K562 (cell line): ENCODE measurements around the gene SRBD1. TPM values are rescaled to one million over a fixed set of nuclear protein-coding genes. Genes with fewer than 3 reads are reported as not detected.

Experiments used
- CREM ChIP-seq: IDR thresholded peaks from 2 replicates; pipeline ENCODE4 v1.6.1; 2014; ENCODE audit warnings: antibody characterized with exemption, low read depth
- E2F3 ChIP-seq: fragments of 250-450 bp; sonication (Bioruptor Pico); IDR thresholded peaks from 2 replicates; pipeline ENCODE4 v1.4.0; 2020; ENCODE audit warnings: mild to moderate bottlenecking
- GTF2F1 ChIP-seq: IDR thresholded peaks from 2 replicates; pipeline ENCODE4 v1.6.1; 2011; ENCODE audit warnings: low read depth, low read length, improper control_type of control experiment
- KAT7 ChIP-seq: sonication (generic); formaldehyde crosslinking; IDR thresholded peaks from 2 replicates; pipeline ENCODE4 v1.8.0; 2022; ENCODE audit warnings: missing genetic modification reagents, mild to moderate bottlenecking, borderline replicate concordance
- L3MBTL2 ChIP-seq: fragments of 450-650 bp; IDR thresholded peaks from 2 replicates; pipeline ENCODE4 v1.6.1; 2016; ENCODE audit warnings: mild to moderate bottlenecking, moderate library complexity
- NRF1 ChIP-seq, 2 experiments: fragments of 450-650 bp; IDR thresholded peaks in 1 of 2; conservative IDR thresholded peaks in 1 of 2; 2 replicates each; pipeline ENCODE4 v1.6.1; 2014; ENCODE audit warnings: mild to moderate bottlenecking in 2 of 2
- POLR2B ChIP-seq: fragments of 450-650 bp; IDR thresholded peaks from 2 replicates; pipeline ENCODE4 v1.6.1; 2018; ENCODE audit warnings: low read depth; ENCODE audit not compliant: partially characterized antibody
- PRDM10 ChIP-seq: fragments of 450-650 bp; IDR thresholded peaks from 2 replicates; pipeline ENCODE4 v1.6.1; 2018; ENCODE audit not compliant: partially characterized antibody
- RBM34 ChIP-seq: fragments of 200-400 bp; formaldehyde crosslinking; IDR thresholded peaks from 2 replicates; pipeline ENCODE4 v1.6.1; 2018; ENCODE audit warnings: low read length, borderline replicate concordance; ENCODE audit not compliant: insufficient read depth
- SMAD1 ChIP-seq: fragments of 150-350 bp; IDR thresholded peaks from 2 replicates; pipeline ENCODE4 v1.6.1; 2014; ENCODE audit warnings: low read length, low read depth; ENCODE audit not compliant: partially characterized antibody
- TAF9B ChIP-seq: fragments of 450-650 bp; IDR thresholded peaks from 2 replicates; pipeline ENCODE4 v1.6.1; 2018; ENCODE audit warnings: mild to moderate bottlenecking; ENCODE audit not compliant: partially characterized antibody
- TEAD4 ChIP-seq, 2 experiments: sonication (generic) in 1 of 2; formaldehyde crosslinking in 1 of 2; IDR thresholded peaks; 2 replicates each; pipeline versions ENCODE4 v1.6.1 to v1.8.0; 2012 to 2022; ENCODE audit warnings: borderline replicate concordance in 1 of 2, inconsistent platforms in 1 of 2, low read length in 1 of 2, mild to moderate bottlenecking in 1 of 2, missing genetic modification reagents in 1 of 2
- ZBTB1 ChIP-seq: sonication (generic); formaldehyde crosslinking; IDR thresholded peaks from 2 replicates; pipeline ENCODE4 v1.8.1; 2023; ENCODE audit warnings: missing genetic modification reagents, low read depth, mild to moderate bottlenecking, borderline replicate concordance
- ZBTB11 ChIP-seq, 3 experiments: fragments of 200-800 bp in 1 of 3; fragments of 250-450 bp in 1 of 3; fragments of 450-650 bp in 1 of 3; sonication (Bioruptor Pico) in 1 of 3; sonication (Bioruptor generic) in 1 of 3; formaldehyde crosslinking in 1 of 3; IDR thresholded peaks; 2 replicates each; pipeline versions ENCODE4 v1.6.1 to v1.8.0; 2016 to 2022; ENCODE audit warnings: mild to moderate bottlenecking in 2 of 3, missing genetic modification characterization in 2 of 3, missing compliant biosample characterization in 1 of 3, moderate library complexity in 1 of 3
- ZEB2 ChIP-seq: fragments of 450-650 bp; IDR thresholded peaks from 2 replicates; pipeline ENCODE4 v1.6.1; 2016
- ZNF239 ChIP-seq: fragments of 250-450 bp; sonication (Bioruptor Pico); IDR thresholded peaks from 2 replicates; pipeline ENCODE4 v1.4.0; 2020; ENCODE audit warnings: mild to moderate bottlenecking
- ZNF507 ChIP-seq: conservative IDR thresholded peaks from 2 replicates; pipeline ENCODE4 v1.6.1; 2017; ENCODE audit warnings: missing genetic modification characterization, missing compliant biosample characterization
- polyA plus RNA-seq, 8 experiments: library from polyadenylated mRNA; depleted of rRNA in 4 of 8; stranded (reverse) in 5 of 8; unstranded in 3 of 8; fragments of >200 nt; fragmentation: Nextera tagmentation in 2 of 8; fragmentation: Illumina TruSeq in 1 of 8; extraction: Ambion mirVana in 2 of 8; extraction: Trizol in 1 of 8; gene quantifications; 2 replicates each; pipeline versions ENCODE4 v1.2.1 to v1.2.3, GENCODE V29; 2011 to 2014; ENCODE audit warnings: inconsistent platforms in 1 of 8, missing spikeins in 1 of 8
- total RNA-seq, 7 experiments: library from RNA; depleted of rRNA in 6 of 7; stranded (reverse); fragments of >200 nt in 6 of 7; fragmentation: Illumina TruSeq in 2 of 7; extraction: Trizol in 2 of 7; gene quantifications; 2 replicates each; pipeline versions ENCODE4 v1.2.1 to v1.2.3, GENCODE V29; 2011 to 2021; ENCODE audit warnings: low replicate concordance in 1 of 7
- TF ChIP-seq, protein P1 (sequence below), 2 experiments: fragments of 450-650 bp; conservative IDR thresholded peaks; 2 replicates each; pipeline ENCODE4 v1.6.1; 2017; ENCODE audit warnings: mild to moderate bottlenecking in 2 of 2, moderate library complexity in 2 of 2

Gene SRBD1
- total and polyA plus RNA-seq, 9 of the 15 experiments (the other 6 are each of a cell fraction or from before 2014, with no cell fraction given) = 6.9 to 23.2 (median 14.7) TPM

- TF ChIP-seq ZBTB1 (peak; percentile 90), GTF2F1 (peak; percentile 67; the same call in 1 of the 2 replicates), NRF1 (conservative IDR thresholded peaks at IDR 0.05 in 1 of 2, IDR thresholded peaks at IDR 0.05 in 1 of 2) (peak; percentile 46 to 49), TEAD4 (IDR thresholded peaks at IDR 0.05; ENCODE audit: low read length) (peak; percentile 60), TEAD4 (CRISPR knock-in tag; IDR thresholded peaks at IDR 0.05; ENCODE audit: borderline replicate concordance) (no peak), ZNF239 (no peak), E2F3 (CRISPR knock-in tag) (peak; percentile 61; the same call in 1 of the 2 replicates), ZBTB11 (CRISPR knock-in tag; IDR thresholded peaks at IDR 0.05) (peak; percentile 89 to 98 (median 96)), ZEB2 (0 out of 2 replicates have a peak, but pooled peaks have one; percentile 39), POLR2B (peak; percentile 79), TAF9B (peak; percentile 69), CREM (peak; percentile 83), PRDM10 (peak; percentile 6), L3MBTL2 (0 out of 2 replicates have a peak, but pooled peaks have one; percentile 48), KAT7 (CRISPR knock-in tag) (no peak), SMAD1 (peak; percentile 85), ZNF507 (tag) (no peak), RBM34 (no peak)
- TF ChIP-seq, protein P1, sequence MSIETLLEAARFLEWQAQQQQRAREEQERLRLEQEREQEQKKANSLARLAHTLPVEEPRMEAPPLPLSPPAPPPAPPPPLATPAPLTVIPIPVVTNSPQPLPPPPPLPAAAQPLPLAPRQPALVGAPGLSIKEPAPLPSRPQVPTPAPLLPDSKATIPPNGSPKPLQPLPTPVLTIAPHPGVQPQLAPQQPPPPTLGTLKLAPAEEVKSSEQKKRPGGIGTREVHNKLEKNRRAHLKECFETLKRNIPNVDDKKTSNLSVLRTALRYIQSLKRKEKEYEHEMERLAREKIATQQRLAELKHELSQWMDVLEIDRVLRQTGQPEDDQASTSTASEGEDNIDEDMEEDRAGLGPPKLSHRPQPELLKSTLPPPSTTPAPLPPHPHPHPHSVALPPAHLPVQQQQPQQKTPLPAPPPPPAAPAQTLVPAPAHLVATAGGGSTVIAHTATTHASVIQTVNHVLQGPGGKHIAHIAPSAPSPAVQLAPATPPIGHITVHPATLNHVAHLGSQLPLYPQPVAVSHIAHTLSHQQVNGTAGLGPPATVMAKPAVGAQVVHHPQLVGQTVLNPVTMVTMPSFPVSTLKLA (conservative IDR thresholded peaks at IDR 0.05) = peak in 1 of 2 experiments; percentile 45; a peak in 3 of 4 replicates
Observed at GRCh38 chr2:45611020-45611859, at the start of gene SRBD1 (continued).
